Astrocyte (in vitro differentiated cells and primary cell): ENCODE measurements around the gene GBP4.

Experiments used
- CTCF ChIP-seq: IDR thresholded peaks from 2 replicates; pipeline ENCODE4 v1.5.1; 2011; ENCODE audit warnings: low read depth, mild to moderate bottlenecking, inconsistent platforms, low read length, moderate library complexity; ENCODE audit not compliant: insufficient read depth
- EZH2 ChIP-seq: IDR thresholded peaks from 2 replicates; pipeline ENCODE4 v1.6.1; 2012; ENCODE audit warnings: mild to moderate bottlenecking, low read length, inconsistent platforms; ENCODE audit not compliant: insufficient read depth

- TF ChIP-seq CTCF, result no peak
- no peak for TF ChIP-seq EZH2
These were observed 55.3 kb downstream of the GBP4 start for GRCh38 chr1:89143484-89143883.
